ENCODE data around the gene RPP30.

- TF ChIP-seq CTCF (conservative IDR thresholded peaks at IDR 0.05) (no peak), EZH2 (IDR thresholded peaks at IDR 0.05; ENCODE audit: low read depth) (no peak)
Measured at GRCh38 chr10:90866050-90866598, 5.7 kb upstream of the RPP30 start.

Data from PC-9 (cell line).